Activated naive CD8-positive, alpha-beta T cell treated with anti-CD3 and anti-CD28 coated beads for 36 hours (primary cell): ENCODE results near the gene PALB2. TPM values are rescaled to one million over a fixed set of nuclear protein-coding genes. Genes with fewer than 3 reads are reported as not detected.
"Not testable (repeated sequence)": the region's sequence is repeated elsewhere in the genome, so short reads cannot be mapped to it uniquely, and the experiment has no call there.

ENCODE experiments used
- DNase-seq: peaks from one replicate; pipeline ENCODE4 v3.0.0; 2021
- H3K27ac Mint-ChIP-seq: one replicate; pipeline ENCODE4 v1.8.0; 2022; ENCODE audit warnings: mild to moderate bottlenecking, moderate library complexity, mixed read lengths
- H3K27me3 Mint-ChIP-seq: one replicate; pipeline ENCODE4 v1.8.0; 2022; ENCODE audit warnings: mild to moderate bottlenecking, mixed read lengths
- H3K36me3 Mint-ChIP-seq: one replicate; pipeline ENCODE4 v1.8.0; 2021; ENCODE audit warnings: mild to moderate bottlenecking, mixed read lengths
- H3K4me1 Mint-ChIP-seq: one replicate; pipeline ENCODE4 v1.8.0; 2021; ENCODE audit warnings: mixed read lengths
- H3K4me3 Mint-ChIP-seq: one replicate; pipeline ENCODE4 v1.8.0; 2022; ENCODE audit warnings: mild to moderate bottlenecking, moderate library complexity, mixed read lengths
- H3K9me3 Mint-ChIP-seq: one replicate; pipeline ENCODE4 v1.8.0; 2022; ENCODE audit warnings: mixed read lengths
- total RNA-seq, 2 experiments: library from RNA; stranded (reverse); gene quantifications; one replicate each; pipeline ENCODE4 v1.2.3, GENCODE V29; 2021

The PALB2 gene
- total RNA-seq, 2 experiments from 2014 or later, result 30.9 to 32.4 TPM

GRCh38 chr16:23668225-23668624 is 27.1 kb upstream of the PALB2 start:
- Mint-ChIP-seq H3K4me3 (no peak overlapping the region), H3K36me3 (peaks cover 37% of the 10 kb centered on the region), H3K27me3 (no peaks in the 10 kb centered on the region), H3K9me3 (no peaks in the 10 kb centered on the region), H3K4me1 (peaks cover 22% of the 10 kb centered on the region), H3K27ac (no peak overlapping the region)
- no peak for DNase-seq

DNA sequence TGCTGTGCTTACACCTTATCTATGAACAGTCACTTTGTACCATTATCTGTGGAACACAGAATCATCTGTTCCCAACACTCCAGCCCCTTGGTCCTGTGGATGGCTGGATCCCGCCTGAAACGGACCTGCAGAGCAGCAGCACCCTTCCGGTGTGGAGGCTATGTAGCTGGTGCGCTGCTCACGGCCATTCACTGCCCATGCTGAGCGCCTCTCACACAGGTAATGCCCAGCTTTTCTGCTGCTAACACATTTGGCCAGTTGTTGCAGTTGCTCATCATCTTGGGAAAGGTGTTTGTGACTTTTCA is 26.2 kb upstream of the PALB2 start:
- H3K36me3 Mint-ChIP-seq, result peaks cover 38% of the 10 kb centered on the region
- no peak overlapping the region for H3K27ac Mint-ChIP-seq
- peaks cover 22% of the 10 kb centered on the region for H3K4me1 Mint-ChIP-seq
- H3K9me3 Mint-ChIP-seq, result no peaks in the 10 kb centered on the region
- DNase-seq, result no peak
- H3K4me3 Mint-ChIP-seq, result no peak overlapping the region
- H3K27me3 Mint-ChIP-seq, result no peaks in the 10 kb centered on the region

DNA sequence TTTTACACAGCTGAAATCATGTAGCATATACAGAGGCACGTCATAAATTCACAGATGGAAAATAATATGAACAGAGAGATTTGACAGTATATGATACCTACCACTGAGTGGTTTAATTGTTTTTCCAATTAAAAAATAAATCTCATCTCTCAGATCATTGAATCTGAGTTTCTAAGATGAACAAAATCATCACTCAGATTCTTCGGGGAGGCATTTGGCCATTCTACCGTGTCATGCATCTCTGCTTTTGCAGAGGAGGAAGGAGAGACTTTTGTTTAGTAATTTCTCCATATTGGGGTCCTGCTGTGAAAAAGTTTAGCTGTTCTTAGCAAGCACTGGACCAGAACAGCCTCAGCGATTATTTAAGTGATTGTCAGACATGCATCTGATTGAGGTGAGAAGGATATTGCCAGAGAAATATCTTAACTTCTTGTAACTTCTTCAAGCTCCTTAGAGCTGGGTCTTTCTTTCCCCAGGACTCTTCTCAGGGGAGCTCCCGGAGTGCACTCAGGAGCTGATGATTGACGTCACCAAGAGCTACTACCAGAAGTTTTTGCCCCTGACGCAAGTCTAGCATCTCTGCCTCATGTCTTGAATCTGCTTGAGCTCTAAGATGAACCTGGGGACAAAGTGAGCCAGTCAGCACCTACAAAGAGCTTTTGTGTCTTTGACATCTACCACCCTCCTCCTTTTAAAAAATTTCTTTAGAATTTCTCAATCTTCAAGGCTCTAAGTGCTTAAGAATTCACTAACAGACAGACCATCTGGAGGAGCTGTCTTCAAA is 25.7 kb upstream of the PALB2 start:
- no peak for DNase-seq
- H3K4me1 Mint-ChIP-seq, result peaks cover 22% of the 10 kb centered on the region
- peaks cover 41% of the 10 kb centered on the region for H3K36me3 Mint-ChIP-seq
- no peaks in the 10 kb centered on the region for H3K27me3 Mint-ChIP-seq
- H3K4me3 Mint-ChIP-seq, result no peak overlapping the region
- no peaks in the 10 kb centered on the region for H3K9me3 Mint-ChIP-seq
- H3K27ac Mint-ChIP-seq, result no peak overlapping the region

GRCh38 chr16:23663918-23664317 is 22.8 kb upstream of the PALB2 start:
- Mint-ChIP-seq H3K9me3 (no peaks in the 10 kb centered on the region), H3K4me1 (peaks cover 3% of the 10 kb centered on the region), H3K4me3 (no peak overlapping the region), H3K27ac (no peak overlapping the region), H3K27me3 (no peaks in the 10 kb centered on the region), H3K36me3 (peaks cover 36% of the 10 kb centered on the region)
- no peak for DNase-seq

GRCh38 chr16:23651943-23652468 is 10.9 kb upstream of the PALB2 start:
- Mint-ChIP-seq H3K27ac (no peak overlapping the region), H3K9me3 (no peaks in the 10 kb centered on the region), H3K4me3 (no peak overlapping the region), H3K4me1 (peaks cover 24% of the 10 kb centered on the region), H3K36me3 (peaks cover 44% of the 10 kb centered on the region), H3K27me3 (no peaks in the 10 kb centered on the region)
- no peak for DNase-seq

- no peak for DNase-seq
- peaks cover 31% of the 10 kb centered on the region for H3K4me1 Mint-ChIP-seq
- H3K4me3 Mint-ChIP-seq, result no peak overlapping the region
- H3K9me3 Mint-ChIP-seq, result no peaks in the 10 kb centered on the region
- H3K36me3 Mint-ChIP-seq, result peaks cover 55% of the 10 kb centered on the region
- no peaks in the 10 kb centered on the region for H3K27me3 Mint-ChIP-seq
- no peak overlapping the region for H3K27ac Mint-ChIP-seq
Measured at GRCh38 chr16:23650674-23651416, 9.7 kb upstream of the PALB2 start.

GRCh38 chr16:23642246-23642774 is 1.2 kb upstream of the PALB2 start:
- Mint-ChIP-seq H3K27ac (peak overlapping the region; percentile 96), H3K9me3 (peaks cover 2% of the 10 kb centered on the region), H3K36me3 (peaks cover 47% of the 10 kb centered on the region)

GRCh38 chr16:23640615-23640930 is 537 bp downstream of the PALB2 start:
- no peak for DNase-seq
- Mint-ChIP-seq H3K9me3 (peaks cover 2% of the 10 kb centered on the region), H3K27ac (peak overlapping the region; percentile 96), H3K27me3 (no peaks in the 10 kb centered on the region), H3K4me3 (peak overlapping the region; percentile 98), H3K36me3 (peaks cover 35% of the 10 kb centered on the region), H3K4me1 (peaks cover 22% of the 10 kb centered on the region)

More at GRCh38 chr16:23642246-23642774, 1.2 kb upstream of the PALB2 start:
- H3K4me1 Mint-ChIP-seq, result peaks cover 31% of the 10 kb centered on the region
- no peak for DNase-seq
- H3K4me3 Mint-ChIP-seq, result peak overlapping the region; percentile 98
- H3K27me3 Mint-ChIP-seq, result no peaks in the 10 kb centered on the region

DNA sequence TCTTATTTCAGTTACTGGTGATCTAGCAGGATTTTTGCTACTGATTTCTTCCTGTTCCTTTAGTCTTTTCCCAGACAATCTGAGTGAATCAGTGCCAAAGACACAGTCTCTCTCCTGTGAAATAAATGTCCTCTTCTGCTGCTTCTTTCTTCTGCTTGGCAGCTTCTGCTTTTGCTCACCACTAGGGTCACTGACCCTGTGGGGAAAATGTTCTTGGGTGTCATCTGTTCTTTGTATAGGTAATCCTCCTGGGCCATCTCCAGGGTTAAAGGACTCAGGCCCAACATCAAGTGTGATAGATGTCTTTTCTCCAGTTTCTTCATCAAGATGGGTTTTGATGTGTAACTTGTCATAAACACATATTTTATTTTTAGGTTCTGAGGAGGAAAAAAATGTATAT is 5.2 kb downstream of the PALB2 start:
- no peak for DNase-seq
- H3K27me3 Mint-ChIP-seq, result no peaks in the 10 kb centered on the region
- H3K4me3 Mint-ChIP-seq, result no peak overlapping the region
- no peak overlapping the region for H3K27ac Mint-ChIP-seq
- H3K4me1 Mint-ChIP-seq, result peaks cover 17% of the 10 kb centered on the region
- peaks cover 32% of the 10 kb centered on the region for H3K36me3 Mint-ChIP-seq
- H3K9me3 Mint-ChIP-seq, result no peaks in the 10 kb centered on the region

DNA sequence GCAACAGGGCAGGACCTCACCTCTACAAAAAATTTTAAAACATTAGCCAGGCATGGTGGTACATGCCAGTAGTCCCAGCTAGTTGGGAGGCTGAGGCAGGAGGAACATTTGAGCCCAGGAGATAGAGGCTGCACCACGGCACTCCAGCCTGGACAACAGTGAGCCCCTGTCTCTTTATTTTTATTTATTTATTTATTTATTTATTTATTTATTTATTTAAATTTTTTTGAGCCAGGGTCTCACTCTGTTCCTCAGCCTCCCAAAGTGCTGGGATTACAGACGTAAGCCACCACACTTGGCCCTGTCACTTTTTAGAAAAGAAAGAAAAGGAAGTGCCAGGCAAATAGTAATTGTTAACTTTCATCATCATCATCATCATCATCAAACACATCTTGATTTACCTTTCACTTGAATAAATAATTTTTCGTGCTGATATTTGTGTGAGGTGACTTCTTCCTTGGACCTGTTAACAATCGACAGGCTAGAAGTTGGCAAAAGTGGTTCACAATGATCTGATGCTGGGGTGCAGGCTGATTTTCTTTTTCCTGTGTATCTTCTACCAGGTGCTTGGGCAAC is 6.6 kb downstream of the PALB2 start:
- no peak overlapping the region for H3K4me3 Mint-ChIP-seq
- peaks cover 38% of the 10 kb centered on the region for H3K36me3 Mint-ChIP-seq
- no peak for DNase-seq
- H3K27me3 Mint-ChIP-seq, result no peaks in the 10 kb centered on the region
- H3K4me1 Mint-ChIP-seq, result peaks cover 16% of the 10 kb centered on the region
- H3K9me3 Mint-ChIP-seq, result no peaks in the 10 kb centered on the region
- no peak overlapping the region for H3K27ac Mint-ChIP-seq

- peaks cover 34% of the 10 kb centered on the region for H3K36me3 Mint-ChIP-seq
- H3K27ac Mint-ChIP-seq, result not testable (repeated sequence)
Measured at GRCh38 chr16:23631874-23632273, 9.2 kb downstream of the PALB2 start.

DNA sequence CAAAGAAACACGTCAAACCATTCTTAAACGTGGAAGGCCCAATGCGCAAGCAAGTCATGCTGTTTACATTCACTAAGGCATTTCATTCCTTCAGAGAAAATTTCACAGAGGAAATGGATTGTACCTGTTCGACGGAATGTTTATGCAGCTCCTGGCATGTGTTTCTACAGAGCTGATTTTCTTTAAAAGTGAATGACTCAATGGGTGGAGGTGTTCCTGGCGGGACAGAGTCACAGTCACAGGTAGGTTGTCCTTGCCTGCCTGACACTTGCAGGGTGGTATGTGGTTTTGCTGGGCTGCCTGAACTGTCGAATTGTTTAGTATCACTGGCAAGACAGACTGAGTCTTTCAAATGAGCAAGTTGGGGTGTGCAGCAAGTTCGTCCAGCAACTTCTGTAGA is 11.6 kb downstream of the PALB2 start:
- Mint-ChIP-seq H3K4me3 (no peak overlapping the region), H3K9me3 (no peaks in the 10 kb centered on the region), H3K4me1 (peaks cover 14% of the 10 kb centered on the region), H3K27me3 (no peaks in the 10 kb centered on the region), H3K27ac (no peak overlapping the region), H3K36me3 (peaks cover 27% of the 10 kb centered on the region)
- no peak for DNase-seq

More at GRCh38 chr16:23631874-23632273, 9.2 kb downstream of the PALB2 start:
- H3K4me1 Mint-ChIP-seq, result peaks cover 16% of the 10 kb centered on the region
- DNase-seq, H3K4me3 Mint-ChIP-seq, H3K27me3 Mint-ChIP-seq, H3K9me3 Mint-ChIP-seq: not testable (repeated sequence)

- Mint-ChIP-seq H3K36me3 (peaks cover 17% of the 10 kb centered on the region), H3K4me1 (no peaks in the 10 kb centered on the region), H3K4me3 (no peak overlapping the region), H3K9me3 (no peaks in the 10 kb centered on the region), H3K27ac (no peak overlapping the region), H3K27me3 (no peaks in the 10 kb centered on the region)
- DNase-seq, result no peak
Measured at GRCh38 chr16:23624092-23624491, 17.0 kb downstream of the PALB2 start.

DNA sequence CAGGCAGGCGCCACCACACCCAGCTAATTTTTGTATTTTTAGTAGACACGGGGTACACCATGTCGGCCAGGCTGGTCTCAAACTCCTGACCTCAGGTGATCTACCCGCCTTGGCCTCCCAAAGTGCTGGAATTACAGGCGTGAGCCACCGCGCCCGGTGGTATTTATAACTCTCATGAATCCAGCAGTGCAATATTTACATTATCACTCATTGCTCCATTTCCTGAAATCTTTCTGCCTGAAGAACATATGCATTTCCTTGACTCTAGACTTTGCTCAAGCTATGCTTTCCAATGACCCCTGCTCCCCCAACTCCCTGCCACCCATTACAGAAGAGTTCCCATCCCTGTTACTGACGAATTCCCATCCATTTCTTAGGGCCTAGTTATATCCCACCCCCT is 25.3 kb downstream of the PALB2 start:
- Mint-ChIP-seq H3K4me3 (no peak overlapping the region), H3K27me3 (no peaks in the 10 kb centered on the region), H3K27ac (no peak overlapping the region), H3K4me1 (no peaks in the 10 kb centered on the region), H3K9me3 (no peaks in the 10 kb centered on the region), H3K36me3 (peaks cover 18% of the 10 kb centered on the region)
- no peak for DNase-seq

DNA sequence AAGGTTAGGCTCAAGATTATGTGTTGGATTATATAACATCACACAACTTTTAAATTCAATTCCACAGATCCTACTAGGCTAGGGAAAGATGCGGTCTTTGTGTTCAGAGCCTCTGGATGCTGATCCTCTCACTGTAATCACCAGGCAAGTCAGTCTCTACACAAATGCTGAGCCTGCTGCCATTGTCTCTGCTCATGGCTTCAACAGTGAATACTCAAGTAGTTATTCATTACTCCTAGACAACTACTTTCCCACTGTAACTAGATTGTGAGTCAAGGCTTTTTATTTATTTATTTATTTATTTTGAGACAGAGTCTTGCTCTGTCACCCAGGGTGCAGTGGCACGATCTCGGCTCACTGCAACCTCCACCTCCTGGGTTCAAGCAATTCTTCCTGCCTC is 29.2 kb downstream of the PALB2 start:
- H3K9me3 Mint-ChIP-seq, result no peaks in the 10 kb centered on the region
- H3K27ac Mint-ChIP-seq, result no peak overlapping the region
- H3K4me1 Mint-ChIP-seq, result no peaks in the 10 kb centered on the region
- no peaks in the 10 kb centered on the region for H3K27me3 Mint-ChIP-seq
- no peak overlapping the region for H3K4me3 Mint-ChIP-seq
- DNase-seq, result no peak
- H3K36me3 Mint-ChIP-seq, result peaks cover 11% of the 10 kb centered on the region
